ENCODE data around the gene L3MBTL3. TPM values are rescaled to one million over a fixed set of nuclear protein-coding genes. Genes with fewer than 3 reads are reported as not detected.
"Not testable (repeated sequence)": the region's sequence is repeated elsewhere in the genome, so short reads cannot be mapped to it uniquely, and the experiment has no call there.

Gene L3MBTL3
- total RNA-seq, 2 donors from 2014 or later = 11.8 to 13.3 TPM

- Histone ChIP-seq H3K4me3 (no peak overlapping the region), H3K27me3 (replicated peaks; ENCODE audit: insufficient read depth) (no peaks in the 10 kb centered on the region), H3K36me3 (no peaks in the 10 kb centered on the region), H3K27ac (no peak overlapping the region), H3K4me1 (ENCODE audit: control insufficient read depth in 1 of 2, low read depth in 2 of 2) (no peaks in the 10 kb centered on the region), H3K9me3 (no peaks in the 10 kb centered on the region)
- no peak for DNase-seq (ENCODE audit: low spot score)
- TF ChIP-seq CTCF (IDR thresholded peaks at IDR 0.05) = no peak
- ATAC-seq (ENCODE audit: insufficient number of reproducible peaks, low FRiP score, low read depth) = no peak
These were observed 145.9 kb downstream of the L3MBTL3 start for GRCh38 chr6:130164251-130164650.

- Histone ChIP-seq H3K27me3 (replicated peaks; ENCODE audit: insufficient read depth) (no peaks in the 10 kb centered on the region), H3K36me3 (no peaks in the 10 kb centered on the region), H3K9me3 (no peaks in the 10 kb centered on the region), H3K27ac (no peak overlapping the region), H3K4me3 (no peak overlapping the region), H3K4me1 (ENCODE audit: control insufficient read depth in 1 of 2, low read depth in 2 of 2) (no peaks in the 10 kb centered on the region)
- no peak for TF ChIP-seq CTCF (IDR thresholded peaks at IDR 0.05)
- ATAC-seq (ENCODE audit: insufficient number of reproducible peaks, low FRiP score, low read depth) (no peak), DNase-seq (ENCODE audit: low spot score) (no peak)
These were observed 149.3 kb downstream of the L3MBTL3 start for GRCh38 chr6:130167655-130168054.

DNA sequence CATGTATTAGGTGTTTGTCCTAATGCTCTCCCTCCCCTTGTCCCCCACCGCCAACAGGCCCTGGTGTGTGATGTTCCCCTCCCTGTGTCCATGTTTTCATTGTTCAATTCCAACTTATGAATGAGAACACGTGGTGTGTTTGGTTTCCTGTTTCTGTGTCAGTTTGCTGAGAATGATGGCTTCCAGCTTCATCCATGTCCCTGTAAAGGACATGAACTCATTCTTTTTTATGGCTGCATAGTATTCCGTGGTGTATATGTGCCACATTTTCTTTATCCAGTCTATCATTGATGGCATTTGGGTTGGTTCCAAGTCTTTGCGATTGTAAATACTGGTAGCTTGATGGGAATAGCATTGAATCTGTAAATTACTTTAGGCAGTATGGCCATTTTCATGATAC, 151.8 kb downstream of the L3MBTL3 start:
- not testable (repeated sequence) for H3K27me3 ChIP-seq (replicated peaks; ENCODE audit: insufficient read depth); H3K4me1 ChIP-seq (ENCODE audit: control insufficient read depth in 1 of 2, low read depth in 2 of 2); H3K36me3 ChIP-seq; ATAC-seq (ENCODE audit: insufficient number of reproducible peaks, low FRiP score, low read depth); H3K4me3 ChIP-seq; DNase-seq (ENCODE audit: low spot score); H3K27ac ChIP-seq; H3K9me3 ChIP-seq

DNA sequence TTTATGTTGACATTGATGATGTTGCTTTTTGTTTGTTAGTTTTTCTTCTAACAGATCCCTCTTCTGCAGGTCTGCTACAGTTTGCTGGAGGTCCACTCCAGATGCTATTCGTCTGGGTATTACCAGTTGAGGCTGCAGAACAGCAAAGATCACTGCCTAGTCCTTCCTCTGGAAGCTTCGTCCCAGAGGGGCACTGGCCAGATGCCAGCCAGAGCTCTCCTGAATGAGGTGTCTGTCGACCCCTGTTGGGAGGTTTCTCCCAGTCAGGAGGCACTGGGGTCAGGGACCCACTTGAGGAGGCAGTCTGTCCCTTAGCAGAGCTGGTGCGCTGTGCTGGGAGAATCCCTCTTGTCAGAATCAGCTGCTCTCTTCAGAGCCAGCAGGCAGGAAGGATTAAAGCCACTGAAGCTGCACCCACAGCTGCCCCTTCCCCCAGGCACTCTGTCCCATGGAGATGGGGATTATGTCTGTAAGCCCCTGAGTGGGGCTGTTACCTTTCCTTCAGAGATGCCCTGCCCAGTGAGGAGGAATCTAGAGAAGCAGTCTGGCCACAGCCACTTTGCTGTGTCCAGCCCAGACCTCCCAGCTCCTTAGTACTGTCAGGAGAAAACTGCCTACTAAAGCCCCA, 155.1 kb downstream of the L3MBTL3 start:
- H3K27ac ChIP-seq; H3K36me3 ChIP-seq; H3K4me1 ChIP-seq (ENCODE audit: control insufficient read depth in 1 of 2, low read depth in 2 of 2); DNase-seq (ENCODE audit: low spot score); H3K9me3 ChIP-seq; H3K4me3 ChIP-seq; ATAC-seq (ENCODE audit: insufficient number of reproducible peaks, low FRiP score, low read depth); H3K27me3 ChIP-seq (replicated peaks; ENCODE audit: insufficient read depth): not testable (repeated sequence)

GRCh38 chr6:130176378-130176777, 158.0 kb downstream of the L3MBTL3 start:
- Histone ChIP-seq H3K4me1 (ENCODE audit: control insufficient read depth in 1 of 2, low read depth in 2 of 2) (no peaks in the 10 kb centered on the region), H3K9me3 (no peaks in the 10 kb centered on the region), H3K4me3 (no peak overlapping the region), H3K27ac (no peak overlapping the region), H3K27me3 (replicated peaks; ENCODE audit: insufficient read depth) (no peaks in the 10 kb centered on the region), H3K36me3 (no peaks in the 10 kb centered on the region)
- DNase-seq (ENCODE audit: low spot score) (no peak), ATAC-seq (ENCODE audit: insufficient number of reproducible peaks, low FRiP score, low read depth) (no peak)
- no peak for TF ChIP-seq CTCF (IDR thresholded peaks at IDR 0.05)

- no peaks in the 10 kb centered on the region for H3K36me3 ChIP-seq
- no peak for TF ChIP-seq CTCF (IDR thresholded peaks at IDR 0.05)
- ATAC-seq (ENCODE audit: insufficient number of reproducible peaks, low FRiP score, low read depth) (no peak), DNase-seq (ENCODE audit: low spot score) (no peak)
- H3K9me3 ChIP-seq = no peaks in the 10 kb centered on the region
- H3K27me3 ChIP-seq (replicated peaks; ENCODE audit: insufficient read depth) = no peaks in the 10 kb centered on the region
- H3K4me1 ChIP-seq (ENCODE audit: control insufficient read depth in 1 of 2, low read depth in 2 of 2) = no peaks in the 10 kb centered on the region
- H3K4me3 ChIP-seq = no peak overlapping the region
- no peak overlapping the region for H3K27ac ChIP-seq
These were observed 160.3 kb downstream of the L3MBTL3 start for GRCh38 chr6:130178692-130179091.
